Upper lobe of right lung (tissue), 1 donor: Measurements from ENCODE around the gene RBL1. TPM values are rescaled to one million over a fixed set of nuclear protein-coding genes. Genes with fewer than 3 reads are reported as not detected.

ENCODE experiments used
- ATAC-seq: fragments of 200-7000 bp; cut with Tn5 transposase; one replicate; pipeline ENCODE4 v1.9.1; 2020; ENCODE audit warnings: mild to moderate bottlenecking, moderate library complexity
- DNase-seq: peaks from one replicate; pipeline ENCODE4 v3.0.0-alpha.2; 2020
- H3K27ac ChIP-seq: fragments of 200-600 bp; one replicate; pipeline ENCODE4 v1.8.0; 2022
- H3K27me3 ChIP-seq: fragments of 200-600 bp; one replicate; pipeline ENCODE4 v1.8.0; 2022; ENCODE audit warnings: mild to moderate bottlenecking
- H3K36me3 ChIP-seq: fragments of 200-600 bp; one replicate; pipeline ENCODE4 v1.8.0; 2022
- H3K4me1 ChIP-seq: fragments of 200-600 bp; one replicate; pipeline ENCODE4 v1.8.0; 2022
- H3K4me3 ChIP-seq: fragments of 200-600 bp; one replicate; pipeline ENCODE4 v1.8.0; 2022; ENCODE audit warnings: mild to moderate bottlenecking
- H3K9me3 ChIP-seq: fragments of 200-600 bp; one replicate; pipeline ENCODE4 v1.8.0; 2022
- CTCF ChIP-seq: fragments of 200-600 bp; IDR thresholded peaks from one replicate; pipeline ENCODE4 v1.8.0; 2022; ENCODE audit warnings: antibody characterized with exemption
- intact Hi-C: fragments of 100-400 bp; cut with DNase I; formaldehyde crosslinking; loops from one replicate; pipeline ENCODE4 v1.11.0; 2022
- long read RNA-seq: library from polyadenylated mRNA; unstranded; transcript quantifications from one replicate; pipeline ENCODE4 v2.0.0, GENCODE V29; 2021
- total RNA-seq: library from RNA; stranded (reverse); fragmentation: NEBNext Ultra II Directional; extraction: Animal tissue kit (Norgen Biotek cat#: 25700); gene quantifications from one replicate; pipeline ENCODE4 v1.2.1, GENCODE V29; 2021
- donor health status: DM: no; HTN: yes; CAD: no; lungs with severe emphysema.

RBL1 gene, protein sequence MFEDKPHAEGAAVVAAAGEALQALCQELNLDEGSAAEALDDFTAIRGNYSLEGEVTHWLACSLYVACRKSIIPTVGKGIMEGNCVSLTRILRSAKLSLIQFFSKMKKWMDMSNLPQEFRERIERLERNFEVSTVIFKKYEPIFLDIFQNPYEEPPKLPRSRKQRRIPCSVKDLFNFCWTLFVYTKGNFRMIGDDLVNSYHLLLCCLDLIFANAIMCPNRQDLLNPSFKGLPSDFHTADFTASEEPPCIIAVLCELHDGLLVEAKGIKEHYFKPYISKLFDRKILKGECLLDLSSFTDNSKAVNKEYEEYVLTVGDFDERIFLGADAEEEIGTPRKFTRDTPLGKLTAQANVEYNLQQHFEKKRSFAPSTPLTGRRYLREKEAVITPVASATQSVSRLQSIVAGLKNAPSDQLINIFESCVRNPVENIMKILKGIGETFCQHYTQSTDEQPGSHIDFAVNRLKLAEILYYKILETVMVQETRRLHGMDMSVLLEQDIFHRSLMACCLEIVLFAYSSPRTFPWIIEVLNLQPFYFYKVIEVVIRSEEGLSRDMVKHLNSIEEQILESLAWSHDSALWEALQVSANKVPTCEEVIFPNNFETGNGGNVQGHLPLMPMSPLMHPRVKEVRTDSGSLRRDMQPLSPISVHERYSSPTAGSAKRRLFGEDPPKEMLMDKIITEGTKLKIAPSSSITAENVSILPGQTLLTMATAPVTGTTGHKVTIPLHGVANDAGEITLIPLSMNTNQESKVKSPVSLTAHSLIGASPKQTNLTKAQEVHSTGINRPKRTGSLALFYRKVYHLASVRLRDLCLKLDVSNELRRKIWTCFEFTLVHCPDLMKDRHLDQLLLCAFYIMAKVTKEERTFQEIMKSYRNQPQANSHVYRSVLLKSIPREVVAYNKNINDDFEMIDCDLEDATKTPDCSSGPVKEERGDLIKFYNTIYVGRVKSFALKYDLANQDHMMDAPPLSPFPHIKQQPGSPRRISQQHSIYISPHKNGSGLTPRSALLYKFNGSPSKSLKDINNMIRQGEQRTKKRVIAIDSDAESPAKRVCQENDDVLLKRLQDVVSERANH
- total RNA-seq = 5.7 TPM
- long read RNA-seq, full-length matches to known transcripts = 1 of 4 reads
- long read RNA-seq, partial matches to known transcripts = 1 of 4 reads
- long read RNA-seq, other reads (novel, unspliced or antisense) = 2 of 4 reads

GRCh38 chr20:37095599-37096414 lies at the start of gene RBL1:
Gene RBL1, minus strand, starts transcription at chr20:37095997. Its CDS starts 69 bp downstream, at chr20:37095928.
- peak within 1 kb of the TSS; percentile 85 for H3K27ac ChIP-seq
- intact Hi-C loops = no loop called here
- DNase-seq (peak; percentile 92), ATAC-seq (peak; percentile 94)
- peaks cover 8% of the 10 kb centered on the region for H3K4me1 ChIP-seq
- H3K9me3 ChIP-seq = no peaks in the 10 kb centered on the region
- TF ChIP-seq CTCF = peak; percentile 34
- peak within 1 kb of the TSS; percentile 100 for H3K4me3 ChIP-seq
- H3K36me3 ChIP-seq = no peaks in the 10 kb centered on the region
- H3K27me3 ChIP-seq = no peaks in the 10 kb centered on the region

GRCh38 chr20:37144856-37145404 lies 49.1 kb upstream of the RBL1 start:
- TF ChIP-seq CTCF = no peak
- H3K36me3 ChIP-seq = no peaks in the 10 kb centered on the region
- H3K27me3 ChIP-seq = no peaks in the 10 kb centered on the region
- H3K9me3 ChIP-seq = no peaks in the 10 kb centered on the region
- H3K4me1 ChIP-seq = no peaks in the 10 kb centered on the region
- ATAC-seq (peak; percentile 45), DNase-seq (no peak)
- intact Hi-C loops = no loop called here
- H3K4me3 ChIP-seq = no peak overlapping the region
- H3K27ac ChIP-seq = no peak overlapping the region

DNA sequence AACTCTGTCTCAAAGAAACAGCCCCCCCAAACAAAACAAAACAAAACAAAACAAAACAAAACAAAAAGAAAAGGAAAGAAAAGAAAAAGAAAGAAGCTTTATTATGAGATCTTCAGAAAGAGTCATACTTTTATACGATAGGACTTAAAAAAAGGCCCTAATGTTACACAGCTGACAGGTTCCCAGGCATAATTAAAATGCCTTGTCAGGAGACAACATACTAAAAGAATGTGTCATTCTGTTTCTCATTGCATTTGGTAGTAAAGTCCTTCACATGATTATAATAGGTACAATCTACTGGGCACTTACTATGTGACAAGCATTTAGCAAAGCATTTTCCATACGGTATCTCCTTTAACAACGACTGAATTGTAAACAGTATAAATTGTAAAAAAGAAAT lies 46.9 kb upstream of the RBL1 start:
- Histone ChIP-seq H3K27ac (no peak overlapping the region), H3K27me3 (no peaks in the 10 kb centered on the region), H3K36me3 (no peaks in the 10 kb centered on the region), H3K4me3 (no peak overlapping the region), H3K4me1 (no peaks in the 10 kb centered on the region), H3K9me3 (no peaks in the 10 kb centered on the region)
- ATAC-seq (no peak), DNase-seq (no peak)
- intact Hi-C loops = no loop called here
- no peak for TF ChIP-seq CTCF

DNA sequence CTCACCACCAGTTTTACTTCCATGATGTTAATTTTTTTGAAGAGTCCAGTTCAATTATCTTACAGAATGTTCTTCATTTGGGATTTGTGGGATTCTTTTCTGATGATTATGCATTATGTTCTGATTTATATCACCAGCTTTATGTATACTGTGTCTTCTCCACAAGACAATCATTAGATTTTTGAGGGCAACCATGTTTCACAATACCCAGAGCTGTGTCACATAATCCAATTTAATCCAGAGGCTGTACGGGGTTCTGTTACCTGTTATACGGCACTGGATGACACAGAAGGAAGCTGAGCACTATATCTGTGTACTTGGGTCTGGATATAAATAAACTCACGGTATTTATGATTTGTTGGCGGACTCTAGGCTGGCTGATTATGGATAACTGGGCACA lies 41.8 kb upstream of the RBL1 start:
- ATAC-seq (no peak), DNase-seq (no peak)
- intact Hi-C loops = no loop called here
- Histone ChIP-seq H3K36me3 (no peaks in the 10 kb centered on the region), H3K4me3 (no peak overlapping the region), H3K9me3 (no peaks in the 10 kb centered on the region), H3K27ac (no peak overlapping the region), H3K4me1 (no peaks in the 10 kb centered on the region), H3K27me3 (no peaks in the 10 kb centered on the region)
- TF ChIP-seq CTCF = no peak

DNA sequence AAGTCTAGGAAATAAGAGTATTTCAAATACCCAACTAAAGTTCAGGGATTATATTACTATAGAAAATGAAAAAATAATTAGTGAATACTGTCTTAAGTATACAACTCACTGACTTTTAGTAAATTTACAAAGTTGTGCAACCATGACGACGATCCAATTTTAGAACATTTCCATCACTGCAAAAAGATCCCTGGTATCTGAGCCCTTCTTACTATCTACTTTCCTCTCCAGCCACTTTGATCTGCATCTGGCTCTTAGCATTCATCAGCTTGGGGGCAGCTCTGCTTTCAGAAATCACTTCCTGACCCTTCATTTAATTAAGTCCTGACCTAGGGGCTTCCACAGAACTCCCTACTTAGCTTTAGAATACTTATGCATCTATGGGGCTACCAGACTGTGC lies 38.2 kb upstream of the RBL1 start:
- Histone ChIP-seq H3K4me3 (no peak overlapping the region), H3K27me3 (no peaks in the 10 kb centered on the region), H3K36me3 (no peaks in the 10 kb centered on the region), H3K9me3 (no peaks in the 10 kb centered on the region), H3K27ac (no peak overlapping the region), H3K4me1 (no peaks in the 10 kb centered on the region)
- TF ChIP-seq CTCF = no peak
- DNase-seq = no peak
- intact Hi-C loops = no loop called here
- no peak for ATAC-seq
